AG10803 (cell line): ENCODE measurements around the gene PTPRE.

Experiments
- DNase-seq: peaks from one replicate; pipeline ENCODE4 v3.0.0; 2010; ENCODE audit warnings: low read depth
- H3K4me3 ChIP-seq: 2 replicates; pipeline ENCODE4 v1.5.1; 2011; ENCODE audit warnings: mild to moderate bottlenecking, low read length, control low read depth
- TF ChIP-seq, protein P1 (sequence below): conservative IDR thresholded peaks from 2 replicates; pipeline ENCODE4 v1.5.1; 2011; ENCODE audit warnings: mild to moderate bottlenecking, low read length, control low read depth, inconsistent platforms

PTPRE gene

DNA sequence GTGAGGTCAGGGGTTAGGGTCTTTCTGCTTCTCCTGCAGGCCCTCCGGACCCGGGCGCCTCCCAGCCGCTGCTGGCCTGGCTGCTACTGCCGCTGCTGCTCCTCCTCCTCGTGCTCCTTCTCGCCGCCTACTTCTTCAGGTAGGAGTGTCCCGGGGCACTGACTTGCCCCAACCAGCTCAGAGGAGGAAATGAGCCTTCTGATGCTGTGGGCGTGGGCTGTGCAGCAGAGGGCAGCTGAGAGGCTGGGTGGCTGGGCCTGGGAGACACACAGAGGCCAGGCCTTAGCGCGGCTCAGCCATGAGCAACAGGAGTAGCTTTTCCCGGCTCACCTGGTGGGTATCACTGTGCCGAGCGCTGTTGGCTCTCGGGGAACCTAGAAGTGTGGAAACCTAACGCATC lies 140.4 kb downstream of the PTPRE start:
- DNase-seq: no peak
- TF ChIP-seq, protein P1, sequence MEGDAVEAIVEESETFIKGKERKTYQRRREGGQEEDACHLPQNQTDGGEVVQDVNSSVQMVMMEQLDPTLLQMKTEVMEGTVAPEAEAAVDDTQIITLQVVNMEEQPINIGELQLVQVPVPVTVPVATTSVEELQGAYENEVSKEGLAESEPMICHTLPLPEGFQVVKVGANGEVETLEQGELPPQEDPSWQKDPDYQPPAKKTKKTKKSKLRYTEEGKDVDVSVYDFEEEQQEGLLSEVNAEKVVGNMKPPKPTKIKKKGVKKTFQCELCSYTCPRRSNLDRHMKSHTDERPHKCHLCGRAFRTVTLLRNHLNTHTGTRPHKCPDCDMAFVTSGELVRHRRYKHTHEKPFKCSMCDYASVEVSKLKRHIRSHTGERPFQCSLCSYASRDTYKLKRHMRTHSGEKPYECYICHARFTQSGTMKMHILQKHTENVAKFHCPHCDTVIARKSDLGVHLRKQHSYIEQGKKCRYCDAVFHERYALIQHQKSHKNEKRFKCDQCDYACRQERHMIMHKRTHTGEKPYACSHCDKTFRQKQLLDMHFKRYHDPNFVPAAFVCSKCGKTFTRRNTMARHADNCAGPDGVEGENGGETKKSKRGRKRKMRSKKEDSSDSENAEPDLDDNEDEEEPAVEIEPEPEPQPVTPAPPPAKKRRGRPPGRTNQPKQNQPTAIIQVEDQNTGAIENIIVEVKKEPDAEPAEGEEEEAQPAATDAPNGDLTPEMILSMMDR: no peak
- H3K4me3 ChIP-seq: no peak overlapping the region

DNA sequence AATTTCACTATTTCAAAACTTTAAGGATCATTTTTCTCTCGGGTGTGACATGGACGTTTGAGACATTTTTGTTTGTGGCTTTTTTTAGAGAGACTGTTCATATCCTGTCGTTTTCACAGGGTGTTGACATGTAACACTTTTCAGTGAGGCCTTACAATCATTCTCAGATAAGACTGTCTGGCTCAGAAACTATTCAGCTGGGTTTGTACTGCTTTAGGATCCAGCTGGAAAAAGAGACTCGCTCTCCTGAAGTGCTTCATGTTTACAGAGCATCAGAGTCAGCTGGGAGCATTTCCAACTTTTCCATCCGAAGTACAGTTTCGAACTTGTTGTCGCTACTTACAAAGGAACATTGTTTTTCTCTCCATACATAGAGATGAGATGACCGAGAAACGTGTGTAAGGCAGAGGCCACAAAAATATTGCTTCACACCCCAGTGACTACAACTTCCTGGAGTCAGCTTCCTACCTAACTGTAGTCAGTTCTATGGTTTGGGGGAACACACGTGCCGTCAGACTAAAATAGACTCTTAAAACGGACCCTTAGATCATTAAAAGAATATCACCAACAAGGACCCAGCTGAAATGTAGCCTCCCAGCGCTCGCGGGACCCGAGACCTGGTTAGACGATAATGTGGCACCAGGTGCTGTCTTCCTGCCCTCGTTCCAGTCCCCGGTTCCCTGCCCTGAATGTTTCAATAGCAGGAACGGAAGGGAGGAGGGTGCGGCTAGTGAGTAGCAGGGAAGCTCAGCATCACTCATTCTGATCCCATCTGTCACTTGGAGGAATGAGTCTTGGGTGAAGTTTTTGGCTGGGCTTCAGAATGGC lies 141.3 kb downstream of the PTPRE start:
- DNase-seq: no peak
- TF ChIP-seq, protein P1: no peak
- no peak overlapping the region for H3K4me3 ChIP-seq

DNA sequence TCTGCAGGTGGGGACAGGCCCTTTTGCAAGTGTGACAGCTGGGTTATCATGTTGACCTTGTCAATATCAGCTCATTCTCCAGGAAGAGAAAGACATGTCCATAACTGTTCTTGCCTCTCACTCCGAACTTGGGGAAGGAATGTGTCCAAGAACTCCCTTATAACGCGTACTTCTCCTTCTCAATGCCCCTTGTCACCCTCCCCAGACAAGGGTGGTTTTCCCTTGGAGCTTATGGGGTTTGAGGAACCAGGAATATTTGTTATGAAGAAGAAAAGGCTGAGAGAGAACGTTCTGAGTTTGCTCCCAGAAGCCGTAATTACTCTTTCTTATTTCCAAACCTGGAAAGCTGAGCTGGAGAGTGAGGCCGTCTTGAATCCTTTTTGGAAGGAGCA lies 141.9 kb downstream of the PTPRE start:
- no peak for DNase-seq
- TF ChIP-seq, protein P1: no peak
- no peak overlapping the region for H3K4me3 ChIP-seq

DNA sequence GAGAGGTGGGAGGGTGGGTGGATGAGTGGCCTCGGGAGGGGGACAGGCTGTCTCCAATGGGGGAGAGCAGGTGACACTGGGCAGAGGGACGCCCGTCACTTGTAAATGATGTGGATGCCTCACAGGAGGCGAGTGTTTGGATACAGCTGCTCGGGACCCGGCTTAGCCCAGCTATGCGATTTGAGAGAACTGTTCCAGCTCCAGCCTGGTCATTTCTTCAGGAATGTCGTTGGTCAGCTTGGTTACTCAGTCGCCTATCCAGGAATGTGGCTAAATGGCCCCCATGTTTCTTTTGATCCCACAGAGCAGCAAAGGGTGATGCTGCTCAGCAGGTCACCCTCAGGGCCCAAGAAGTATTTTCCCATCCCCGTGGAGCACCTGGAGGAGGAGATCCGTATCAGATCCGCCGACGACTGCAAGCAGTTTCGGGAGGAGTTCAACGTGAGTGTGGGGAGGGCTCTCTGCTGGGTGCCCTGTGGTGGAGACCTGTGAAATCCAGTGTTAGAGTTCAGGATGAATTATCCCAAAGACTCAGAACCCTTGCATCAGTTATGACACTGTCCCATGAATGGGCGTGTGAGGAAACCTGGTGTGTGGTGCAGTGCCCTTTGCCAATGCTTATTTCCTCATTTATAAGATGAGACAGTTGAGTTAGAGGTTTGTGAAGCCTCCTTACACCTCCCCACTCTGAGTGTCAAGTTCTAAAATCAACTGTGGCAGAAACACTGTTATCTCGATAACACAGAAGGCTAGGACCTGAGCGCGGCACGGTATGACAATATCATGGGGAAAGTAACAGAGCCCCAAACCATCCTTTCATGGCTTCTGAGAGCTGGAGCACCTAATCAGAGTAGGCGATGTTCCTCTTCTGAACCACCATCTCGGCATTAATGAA lies 142.6 kb downstream of the PTPRE start:
- H3K4me3 ChIP-seq: no peak overlapping the region
- no peak for DNase-seq
- TF ChIP-seq, protein P1: no peak

DNA sequence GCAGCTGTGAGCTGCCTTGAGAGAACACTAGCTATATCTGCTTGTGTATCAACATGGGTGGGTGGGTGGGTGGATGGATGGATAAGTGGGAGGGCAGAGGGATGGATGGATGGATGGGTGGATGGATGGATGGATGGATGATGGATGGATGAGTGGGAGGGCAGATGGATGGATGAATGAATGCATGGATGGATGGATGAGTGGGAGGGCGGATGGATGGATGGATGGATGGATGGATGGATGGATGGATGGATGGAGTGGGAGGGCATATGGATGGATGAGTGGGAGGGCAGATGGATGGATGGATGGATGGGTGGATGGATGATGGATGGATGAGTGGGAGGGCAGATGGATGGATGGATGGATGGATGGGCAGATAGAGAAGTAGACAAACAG lies 143.2 kb downstream of the PTPRE start:
- DNase-seq: no peak
- no peak overlapping the region for H3K4me3 ChIP-seq
- TF ChIP-seq, protein P1: no peak

DNA sequence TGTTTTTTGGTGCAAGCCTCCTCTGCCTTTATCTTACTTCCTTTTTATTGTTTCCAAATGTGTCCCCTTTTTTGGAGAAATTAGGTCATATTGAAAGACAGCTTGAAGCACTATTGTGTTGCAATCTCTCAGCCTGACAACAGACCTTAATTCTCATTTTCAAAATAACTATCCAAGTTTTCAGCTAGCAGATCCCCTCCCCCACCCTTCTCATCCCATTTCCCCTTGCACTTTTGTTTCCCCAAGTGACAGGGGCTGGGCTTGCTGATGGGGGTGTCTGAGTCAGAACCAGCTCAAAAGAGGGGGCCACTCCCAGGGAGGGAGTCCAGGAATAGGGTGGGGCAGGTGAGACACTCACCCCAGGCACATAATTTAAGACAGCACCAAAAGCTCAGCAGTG lies 144.0 kb downstream of the PTPRE start:
- TF ChIP-seq, protein P1: no peak
- no peak overlapping the region for H3K4me3 ChIP-seq
- no peak for DNase-seq
